Glutamatergic neuron (in vitro differentiated cells): ENCODE results near the gene GPR32. TPM values are rescaled to one million over a fixed set of nuclear protein-coding genes. Genes with fewer than 3 reads are reported as not detected.

Experiments used
- DNase-seq: peaks from one replicate; pipeline ENCODE4 v3.0.0; 2022
- H3K27ac Mint-ChIP-seq: one replicate; pipeline ENCODE4 v1.8.0; 2020; ENCODE audit warnings: mild to moderate bottlenecking, mixed read lengths, inconsistent platforms; ENCODE audit not compliant: unreplicated experiment
- H3K27me3 Mint-ChIP-seq: one replicate; pipeline ENCODE4 v1.8.0; 2020; ENCODE audit warnings: mild to moderate bottlenecking, moderate library complexity, mixed read lengths, inconsistent platforms; ENCODE audit not compliant: unreplicated experiment
- H3K36me3 Mint-ChIP-seq: one replicate; pipeline ENCODE4 v1.8.0; 2020; ENCODE audit warnings: mild to moderate bottlenecking, mixed read lengths, inconsistent platforms; ENCODE audit not compliant: unreplicated experiment
- H3K4me1 Mint-ChIP-seq: one replicate; pipeline ENCODE4 v1.8.0; 2020; ENCODE audit warnings: mild to moderate bottlenecking, low read depth, mixed read lengths, inconsistent platforms; ENCODE audit not compliant: unreplicated experiment
- H3K4me3 Mint-ChIP-seq: one replicate; pipeline ENCODE4 v1.8.0; 2020; ENCODE audit warnings: mild to moderate bottlenecking, mixed read lengths, inconsistent platforms; ENCODE audit not compliant: unreplicated experiment
- H3K9me3 Mint-ChIP-seq: one replicate; pipeline ENCODE4 v1.8.0; 2020; ENCODE audit warnings: mild to moderate bottlenecking, moderate library complexity, mixed read lengths, inconsistent platforms; ENCODE audit not compliant: unreplicated experiment
- total RNA-seq: library from RNA; stranded (reverse); fragmentation: NEBNext Ultra II Directional; extraction: Animal tissue kit (Norgen Biotek cat#: 25700); gene quantifications from one replicate; pipeline ENCODE4 v1.2.1, GENCODE V29; 2021; ENCODE audit not compliant: unreplicated experiment
- TF ChIP-seq, protein P1 (sequence below): fragments of 200-600 bp; sonication (generic); IDR thresholded peaks from one replicate; pipeline ENCODE4 v1.5.0; 2021; ENCODE audit not compliant: partially characterized antibody, unreplicated experiment

GPR32 gene
- total RNA-seq, 1 donor from 2014 or later: not detected

DNA sequence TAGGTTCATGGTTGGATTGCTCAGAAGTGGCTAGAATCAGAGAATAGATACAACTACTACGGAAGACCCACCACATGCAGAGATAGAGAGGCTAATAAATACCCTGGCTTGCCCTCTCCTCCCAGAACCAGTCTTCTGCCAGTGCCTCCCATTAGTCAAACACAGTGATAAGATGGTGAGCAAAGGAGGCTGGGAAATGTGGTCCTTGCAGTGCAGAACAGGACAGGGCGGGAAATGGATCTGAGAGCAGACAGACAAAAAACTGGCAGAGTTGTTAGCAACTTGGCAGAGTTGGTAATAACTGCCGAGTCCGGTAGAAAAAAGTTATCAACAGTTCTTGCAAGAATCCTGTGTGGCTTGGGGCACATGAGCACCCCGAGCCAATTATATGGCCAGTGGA lies 44.6 kb downstream of the GPR32 start:
- H3K27me3 Mint-ChIP-seq: peaks cover 30% of the 10 kb centered on the region

DNA sequence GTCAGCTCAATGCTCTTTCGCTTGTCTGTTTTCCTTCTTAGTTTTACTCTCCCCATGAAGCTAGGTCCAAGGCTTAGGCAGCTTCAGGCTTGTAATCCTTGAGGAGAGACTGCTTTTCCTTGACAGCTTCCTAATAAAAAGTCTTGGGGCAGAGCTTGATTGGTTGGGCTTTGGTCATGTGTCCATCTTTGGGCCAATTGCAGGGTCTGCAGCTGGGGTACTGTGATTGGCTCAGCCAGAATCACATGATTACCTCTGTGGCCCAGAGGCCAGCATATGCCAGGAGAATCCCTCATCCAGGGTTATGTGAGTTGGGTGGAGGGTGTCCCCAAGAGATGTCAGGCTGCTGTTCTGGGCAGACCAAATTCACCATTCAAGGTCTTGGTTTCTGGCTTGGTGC lies 45.2 kb downstream of the GPR32 start:
- no peak overlapping the region for H3K4me3 Mint-ChIP-seq
- H3K9me3 Mint-ChIP-seq: peaks cover 16% of the 10 kb centered on the region

More for the DNA sequence above, 44.6 kb downstream of the GPR32 start:
- H3K27ac Mint-ChIP-seq: no peak overlapping the region
- H3K4me1 Mint-ChIP-seq: peaks cover under 1% of the 10 kb centered on the region
- H3K4me3 Mint-ChIP-seq: no peak overlapping the region
- no peak for DNase-seq
- peaks cover 18% of the 10 kb centered on the region for H3K9me3 Mint-ChIP-seq
- TF ChIP-seq, protein P1, sequence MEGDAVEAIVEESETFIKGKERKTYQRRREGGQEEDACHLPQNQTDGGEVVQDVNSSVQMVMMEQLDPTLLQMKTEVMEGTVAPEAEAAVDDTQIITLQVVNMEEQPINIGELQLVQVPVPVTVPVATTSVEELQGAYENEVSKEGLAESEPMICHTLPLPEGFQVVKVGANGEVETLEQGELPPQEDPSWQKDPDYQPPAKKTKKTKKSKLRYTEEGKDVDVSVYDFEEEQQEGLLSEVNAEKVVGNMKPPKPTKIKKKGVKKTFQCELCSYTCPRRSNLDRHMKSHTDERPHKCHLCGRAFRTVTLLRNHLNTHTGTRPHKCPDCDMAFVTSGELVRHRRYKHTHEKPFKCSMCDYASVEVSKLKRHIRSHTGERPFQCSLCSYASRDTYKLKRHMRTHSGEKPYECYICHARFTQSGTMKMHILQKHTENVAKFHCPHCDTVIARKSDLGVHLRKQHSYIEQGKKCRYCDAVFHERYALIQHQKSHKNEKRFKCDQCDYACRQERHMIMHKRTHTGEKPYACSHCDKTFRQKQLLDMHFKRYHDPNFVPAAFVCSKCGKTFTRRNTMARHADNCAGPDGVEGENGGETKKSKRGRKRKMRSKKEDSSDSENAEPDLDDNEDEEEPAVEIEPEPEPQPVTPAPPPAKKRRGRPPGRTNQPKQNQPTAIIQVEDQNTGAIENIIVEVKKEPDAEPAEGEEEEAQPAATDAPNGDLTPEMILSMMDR: no peak
- H3K36me3 Mint-ChIP-seq: peaks cover 4% of the 10 kb centered on the region

DNA sequence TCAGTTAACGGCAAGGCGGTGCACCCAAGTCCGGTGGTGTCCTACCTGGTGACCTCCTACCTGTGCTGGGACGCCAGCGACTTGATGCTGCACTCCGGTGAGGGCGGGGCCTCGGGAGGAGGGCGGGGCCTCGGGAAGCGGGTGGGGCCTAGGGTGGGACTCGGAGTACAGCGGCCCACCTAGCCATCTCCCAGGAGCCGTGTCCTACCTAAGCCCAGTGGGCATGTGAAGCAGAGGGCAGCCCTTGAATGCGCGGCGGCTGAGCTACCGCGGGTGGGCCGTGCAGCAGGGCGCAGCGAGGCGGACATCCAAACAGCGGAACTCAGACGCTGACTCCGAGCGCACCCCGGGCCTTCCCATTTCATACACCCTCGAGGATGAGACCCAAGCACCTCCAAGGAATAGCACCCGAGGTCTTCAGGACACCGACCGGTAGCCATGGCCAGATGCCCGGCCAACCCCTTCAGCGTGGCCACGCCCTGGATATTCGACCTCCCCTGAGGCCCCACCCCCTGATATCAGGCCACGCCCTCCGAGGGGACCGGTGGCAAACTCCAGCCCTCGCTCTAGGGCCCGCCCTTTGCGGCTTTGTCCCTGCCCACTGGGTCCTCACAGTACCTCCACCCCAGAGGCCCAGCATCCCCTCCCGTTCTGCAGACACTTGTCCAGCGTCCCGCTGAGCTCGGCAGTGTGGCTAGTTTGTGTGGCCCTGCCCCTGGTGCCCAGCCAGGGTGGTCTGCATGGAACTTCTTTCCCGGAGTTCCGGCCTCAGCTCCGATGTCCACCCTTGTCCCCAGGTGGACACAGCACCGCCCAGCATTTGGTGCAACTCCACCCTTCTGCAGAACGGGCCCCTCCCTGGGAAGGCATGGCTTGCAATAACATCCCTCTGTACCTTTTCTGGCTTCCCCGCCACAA lies 47.9 kb downstream of the GPR32 start:
- Mint-ChIP-seq H3K4me1 (peaks cover 9% of the 10 kb centered on the region), H3K27ac (peak overlapping the region; percentile 48), H3K9me3 (peaks cover 10% of the 10 kb centered on the region), H3K4me3 (peak overlapping the region; percentile 71), H3K27me3 (peaks cover 22% of the 10 kb centered on the region), H3K36me3 (peaks cover 9% of the 10 kb centered on the region)
- DNase-seq: peak; percentile 80
- TF ChIP-seq, protein P1: no peak

More for the DNA sequence above, 45.2 kb downstream of the GPR32 start:
- Mint-ChIP-seq H3K27me3 (peaks cover 33% of the 10 kb centered on the region), H3K27ac (no peak overlapping the region), H3K4me1 (peaks cover 3% of the 10 kb centered on the region), H3K36me3 (peaks cover 7% of the 10 kb centered on the region)
- DNase-seq: no peak
- TF ChIP-seq, protein P1: no peak

DNA sequence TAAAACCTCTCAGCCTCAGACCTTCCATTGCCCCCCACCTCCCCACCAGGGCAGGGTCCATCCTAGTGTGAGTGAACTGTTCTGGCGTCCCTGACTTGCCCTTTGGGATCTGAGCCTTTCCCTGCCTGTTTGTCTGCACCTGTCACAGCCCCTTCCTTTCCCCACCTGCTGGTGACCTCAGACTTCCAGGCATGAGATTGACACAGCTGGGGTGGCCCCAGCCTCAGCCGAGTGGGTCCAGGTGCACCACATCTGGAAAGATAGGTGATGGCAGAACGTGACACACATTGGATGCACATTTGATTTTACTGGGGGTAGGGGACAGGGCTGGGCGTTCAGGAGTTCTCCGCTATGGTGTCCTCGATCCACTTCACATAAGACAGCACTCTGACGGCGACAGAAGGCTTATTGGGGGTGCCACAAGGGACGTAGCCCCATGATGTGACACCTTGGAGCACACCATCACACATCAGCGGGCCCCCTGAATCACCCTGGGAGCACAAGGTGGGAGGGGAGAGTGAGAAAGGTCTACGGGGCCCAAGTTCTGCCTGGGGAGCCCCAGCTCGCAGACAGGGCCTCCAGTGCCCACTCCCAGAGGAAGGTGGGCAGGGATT lies 48.7 kb downstream of the GPR32 start:
- H3K4me1 Mint-ChIP-seq: peaks cover 9% of the 10 kb centered on the region

More for the DNA sequence above, 48.7 kb downstream of the GPR32 start:
- no peak for DNase-seq
- Mint-ChIP-seq H3K9me3 (peaks cover 9% of the 10 kb centered on the region), H3K36me3 (peaks cover 9% of the 10 kb centered on the region), H3K27me3 (peaks cover 22% of the 10 kb centered on the region), H3K27ac (peak overlapping the region; percentile 48), H3K4me3 (peak overlapping the region; percentile 71)
- TF ChIP-seq, protein P1: no peak
